B cell (primary cell): ENCODE data around the gene OXNAD1. TPM values are rescaled to one million over a fixed set of nuclear protein-coding genes. Genes with fewer than 3 reads are reported as not detected.

Experiments used
- ATAC-seq: fragments of 200-7000 bp; cut with Tn5 transposase; one replicate; pipeline ENCODE4 v1.10.0; 2021; ENCODE audit warnings: low read depth, mild to moderate bottlenecking, moderate number of reproducible peaks, moderate library complexity
- CTCF ChIA-PET: fragments of 350-600 bp; sonication (Branson Sonifier 250); formaldehyde crosslinking; loops from one replicate; lab custom pipeline; 2021; ENCODE audit warnings: antibody characterized with exemption, inconsistent platforms; lab: Charles Lee
- POLR2A ChIA-PET: fragments of 350-600 bp; sonication (Branson Sonifier 250); formaldehyde crosslinking; loops from one replicate; lab custom pipeline; 2021; ENCODE audit warnings: antibody characterized with exemption; lab: Charles Lee
- DNase-seq: peaks from one replicate; pipeline ENCODE4 v3.0.0; 2013
- H2AFZ ChIP-seq: 2 replicates; pipeline ENCODE4 v1.6.1; 2012; ENCODE audit warnings: mild to moderate bottlenecking, low read depth, low read length; ENCODE audit not compliant: insufficient read depth, poor library complexity, severe bottlenecking
- H3K27ac ChIP-seq, 2 donors: 1 replicate in 1 of 2; 2 replicates in 1 of 2; pipeline ENCODE4 v1.5.1; 2012 to 2013; ENCODE audit warnings: low read length in 2 of 2, mild to moderate bottlenecking in 2 of 2, moderate library complexity in 1 of 2
- H3K27me3 ChIP-seq, 4 experiments: fragments of 200-600 bp in 1 of 4; sonication (generic) in 1 of 4; replicated peaks in 1 of 4; 1 replicate in 2 of 4; 2 replicates in 2 of 4; pipeline versions ENCODE4 v1.6.1 to v1.7.0; 2013 to 2016; ENCODE audit warnings: low read length in 3 of 4, mild to moderate bottlenecking in 2 of 4, mixed read lengths in 1 of 4, moderate library complexity in 1 of 4; ENCODE audit not compliant: insufficient read depth in 4 of 4, control insufficient read depth in 3 of 4; ENCODE audit errors: control extremely low read depth in 1 of 4
- H3K36me3 ChIP-seq, 2 experiments: replicated peaks in 1 of 2; 1 replicate in 1 of 2; 2 replicates in 1 of 2; pipeline versions ENCODE4 v1.6.1 to v1.7.1; 2013; ENCODE audit warnings: low read length in 1 of 2; ENCODE audit not compliant: insufficient read depth in 2 of 2, control insufficient read depth in 1 of 2; ENCODE audit errors: control extremely low read depth in 1 of 2, extremely low read depth in 1 of 2
- H3K4me1 ChIP-seq, 2 donors: fragments of 200-600 bp in 1 of 2; sonication (generic) in 1 of 2; 1 replicate in 1 of 2; 2 replicates in 1 of 2; pipeline versions ENCODE4 v1.5.1 to v1.6.1; 2013 to 2017; ENCODE audit warnings: low read length in 2 of 2; ENCODE audit not compliant: control insufficient read depth in 2 of 2, insufficient read depth in 2 of 2
- H3K4me2 ChIP-seq: replicated peaks from 2 replicates; pipeline ENCODE3; 2012; ENCODE audit warnings: mild to moderate bottlenecking, low read depth, low read length; ENCODE audit not compliant: poor library complexity, severe bottlenecking
- H3K4me3 ChIP-seq, 5 experiments: fragments of 200-600 bp in 1 of 5; sonication (generic) in 1 of 5; 1 replicate in 3 of 5; 2 replicates in 2 of 5; pipeline versions ENCODE4 v1.5.1 to v1.7.0; 2011 to 2016; ENCODE audit warnings: low read length in 4 of 5, mild to moderate bottlenecking in 4 of 5, low read depth in 2 of 5, control low read depth in 1 of 5, moderate library complexity in 1 of 5; ENCODE audit not compliant: insufficient read depth in 1 of 5; ENCODE audit errors: control extremely low read depth in 1 of 5, extremely low read depth in 1 of 5
- H3K79me2 ChIP-seq: fragments of 200-600 bp; sonication (generic); one replicate; pipeline ENCODE4 v1.6.0; 2016; ENCODE audit warnings: low read length; ENCODE audit not compliant: control insufficient read depth, insufficient read depth
- H3K9ac ChIP-seq: fragments of 200-600 bp; sonication (generic); 2 replicates; pipeline ENCODE4 v1.6.1; 2017; ENCODE audit warnings: mild to moderate bottlenecking, low read length, moderate library complexity
- H3K9me3 ChIP-seq, 3 donors: one replicate each; pipeline versions ENCODE4 v1.6.1 to v1.7.1; 2013; ENCODE audit warnings: low read length in 2 of 3; ENCODE audit not compliant: control insufficient read depth in 2 of 3, insufficient read depth in 1 of 3; ENCODE audit errors: control extremely low read depth in 1 of 3
- H4K20me1 ChIP-seq: 2 replicates; pipeline ENCODE4 v1.6.0; 2012; ENCODE audit warnings: mild to moderate bottlenecking, low read length; ENCODE audit not compliant: insufficient read depth, control insufficient read depth, poor library complexity, severe bottlenecking
- H3K27ac Mint-ChIP-seq: one replicate; pipeline ENCODE4 v1.8.0; 2021; ENCODE audit warnings: mixed read lengths
- H3K27me3 Mint-ChIP-seq: one replicate; pipeline ENCODE4 v1.8.0; 2021; ENCODE audit warnings: mixed read lengths
- H3K4me1 Mint-ChIP-seq: one replicate; pipeline ENCODE4 v1.8.0; 2021; ENCODE audit warnings: mixed read lengths
- H3K4me3 Mint-ChIP-seq: one replicate; pipeline ENCODE4 v1.8.0; 2021; ENCODE audit warnings: mixed read lengths
- H3K9me3 Mint-ChIP-seq: one replicate; pipeline ENCODE4 v1.8.0; 2022; ENCODE audit warnings: mixed read lengths; ENCODE audit not compliant: insufficient read depth
- EZH2 ChIP-seq: IDR thresholded peaks from 2 replicates; pipeline ENCODE4 v1.6.1; 2012; ENCODE audit warnings: borderline replicate concordance, low read depth, mild to moderate bottlenecking, moderate library complexity, low read length; ENCODE audit not compliant: insufficient read depth, poor library complexity, severe bottlenecking
- WGBS: methylation state at CpG from one replicate; pipeline ENCODE4 v1.1.5; 2013; ENCODE audit warnings: missing lambda C conversion rate; ENCODE audit not compliant: insufficient coverage; 5-methylcytosine and 5-hydroxymethylcytosine counted together
- intact Hi-C: fragments of 100-400 bp; cut with micrococcal nuclease; formaldehyde crosslinking; loops from one replicate; pipeline ENCODE4 v1.10.0; 2022
- polyA plus RNA-seq: library from polyadenylated mRNA; depleted of rRNA; stranded (reverse); fragments of >200 nt; gene quantifications from 2 replicates; pipeline ENCODE4 v1.2.3, GENCODE V29; 2012
- total RNA-seq, 2 donors: library from RNA; stranded (reverse); fragments of 120-200 nt in 1 of 2; gene quantifications; 1 replicate in 1 of 2; 2 replicates in 1 of 2; pipeline versions ENCODE4 v1.2.3 to v1.2.4, GENCODE V29; 2013 to 2022
- TF ChIP-seq, protein P1 (sequence below): fragments of 200-600 bp; IDR thresholded peaks from one replicate; pipeline ENCODE4 v1.8.0; 2022; ENCODE audit warnings: antibody characterized with exemption, mild to moderate bottlenecking

Gene OXNAD1
- total and polyA plus RNA-seq, 2 donors (not counting 1 experiment from before 2014, with no cell fraction given) = 4.0 to 12.3 TPM

- Histone ChIP-seq H3K27me3 (no peaks in the 10 kb centered on the region), H3K4me3 (no peak overlapping the region), H3K27ac (no peak overlapping the region), H3K79me2 (no peaks in the 10 kb centered on the region), H3K9ac (no peak overlapping the region), H3K4me2 (no peak overlapping the region), H4K20me1 (no peaks in the 10 kb centered on the region), H2AFZ (no peak overlapping the region), H3K36me3 (no peaks in the 10 kb centered on the region), H3K4me1 (no peaks in the 10 kb centered on the region), H3K9me3 (no peaks in the 10 kb centered on the region)
- DNase-seq (no peak), ATAC-seq (no peak)
- Mint-ChIP-seq H3K4me1 (no peaks in the 10 kb centered on the region), H3K4me3 (no peak overlapping the region), H3K9me3 (no peaks in the 10 kb centered on the region), H3K27ac (no peak overlapping the region), H3K27me3 (peaks cover 19% of the 10 kb centered on the region)
- WGBS = no CpG with 5 or more reads among the region's 1 CpG
- intact Hi-C loops = no loop called here
- no peak for TF ChIP-seq EZH2
- TF ChIP-seq, protein P1, sequence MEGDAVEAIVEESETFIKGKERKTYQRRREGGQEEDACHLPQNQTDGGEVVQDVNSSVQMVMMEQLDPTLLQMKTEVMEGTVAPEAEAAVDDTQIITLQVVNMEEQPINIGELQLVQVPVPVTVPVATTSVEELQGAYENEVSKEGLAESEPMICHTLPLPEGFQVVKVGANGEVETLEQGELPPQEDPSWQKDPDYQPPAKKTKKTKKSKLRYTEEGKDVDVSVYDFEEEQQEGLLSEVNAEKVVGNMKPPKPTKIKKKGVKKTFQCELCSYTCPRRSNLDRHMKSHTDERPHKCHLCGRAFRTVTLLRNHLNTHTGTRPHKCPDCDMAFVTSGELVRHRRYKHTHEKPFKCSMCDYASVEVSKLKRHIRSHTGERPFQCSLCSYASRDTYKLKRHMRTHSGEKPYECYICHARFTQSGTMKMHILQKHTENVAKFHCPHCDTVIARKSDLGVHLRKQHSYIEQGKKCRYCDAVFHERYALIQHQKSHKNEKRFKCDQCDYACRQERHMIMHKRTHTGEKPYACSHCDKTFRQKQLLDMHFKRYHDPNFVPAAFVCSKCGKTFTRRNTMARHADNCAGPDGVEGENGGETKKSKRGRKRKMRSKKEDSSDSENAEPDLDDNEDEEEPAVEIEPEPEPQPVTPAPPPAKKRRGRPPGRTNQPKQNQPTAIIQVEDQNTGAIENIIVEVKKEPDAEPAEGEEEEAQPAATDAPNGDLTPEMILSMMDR = no peak
- ChIA-PET CTCF (interaction anchor here (0.7 kb wide), 1 partner anchor 17 kb away, joined by 3 read pairs; no protein-coding TSS in a partner anchor), POLR2A (no interaction called here)
Observed at GRCh38 chr3:16233806-16234205, 31.2 kb upstream of the OXNAD1 start.

DNA sequence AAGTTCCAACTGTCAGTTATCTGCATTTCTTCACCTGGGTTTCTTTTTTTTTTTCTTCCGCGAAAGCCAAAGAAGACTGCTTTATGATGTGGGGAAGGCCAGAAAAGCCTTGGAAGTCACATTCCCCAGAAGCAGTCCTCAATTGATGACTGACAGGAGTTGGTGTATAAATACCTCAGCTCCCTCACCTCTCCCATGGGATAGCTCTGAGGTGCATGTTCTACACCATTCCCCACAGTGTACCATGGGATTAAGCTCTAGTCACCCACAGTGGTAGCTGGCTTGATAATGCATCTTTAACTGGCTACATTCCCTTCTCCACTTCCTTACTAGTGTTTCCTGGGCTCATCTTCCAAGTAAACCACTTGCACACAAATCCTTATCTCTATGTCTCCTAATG lies 30.7 kb upstream of the OXNAD1 start:
- H3K27ac Mint-ChIP-seq = no peak overlapping the region
- H3K4me1 Mint-ChIP-seq = no peaks in the 10 kb centered on the region
- ChIA-PET CTCF (interaction anchor here (0.7 kb wide), 1 partner anchor 16 kb away, joined by 3 read pairs; no protein-coding TSS in a partner anchor), POLR2A (interaction anchor here (0.7 kb wide), 1 partner anchor 19 kb away, joined by 3 read pairs; no protein-coding TSS in a partner anchor)
- Histone ChIP-seq H3K9me3 (no peaks in the 10 kb centered on the region), H3K27me3 (no peaks in the 10 kb centered on the region), H3K4me3 (no peak overlapping the region), H3K36me3 (no peaks in the 10 kb centered on the region), H3K4me2 (no peak overlapping the region), H2AFZ (no peak overlapping the region), H3K4me1 (no peaks in the 10 kb centered on the region), H3K9ac (no peak overlapping the region), H4K20me1 (no peaks in the 10 kb centered on the region), H3K27ac (no peak overlapping the region), H3K79me2 (no peaks in the 10 kb centered on the region)
- no peak for DNase-seq
- H3K27me3 Mint-ChIP-seq = peaks cover 15% of the 10 kb centered on the region
- TF ChIP-seq, protein P1 = no peak
- no peak for TF ChIP-seq EZH2
- ATAC-seq = no peak
- H3K9me3 Mint-ChIP-seq = no peaks in the 10 kb centered on the region
- no peak overlapping the region for H3K4me3 Mint-ChIP-seq
- no CpG with 5 or more reads among the region's 2 CpGs for WGBS
- intact Hi-C loops = no loop called here
